GM19023 (cell line): Measurements from ENCODE around the gene GRM1.
A peak's percentile ranks its signal among the peaks of the same experiment; 100 is the strongest.

Source experiments
- ATAC-seq: cut with Tn5 transposase; IDR thresholded peaks from one replicate; pipeline ENCODE4 v1.9.1; 2021; ENCODE audit warnings: mild to moderate bottlenecking, moderate library complexity; ENCODE audit not compliant: unreplicated experiment

GRM1 gene

GRCh38 chr6:146095481-146095880 lies 66.6 kb downstream of the GRM1 start:
- ATAC-seq, result no peak

- no peak for ATAC-seq
These were observed 68.7 kb downstream of the GRM1 start for GRCh38 chr6:146097586-146097985.

- no peak for ATAC-seq
These were observed 71.9 kb downstream of the GRM1 start for GRCh38 chr6:146100776-146101175.

GRCh38 chr6:146103416-146104072 lies 74.7 kb downstream of the GRM1 start:
- no peak for ATAC-seq

GRCh38 chr6:146106532-146106931 lies 77.7 kb downstream of the GRM1 start:
- no peak for ATAC-seq

GRCh38 chr6:146110990-146111389 lies 82.1 kb downstream of the GRM1 start:
- ATAC-seq, result no peak

- no peak for ATAC-seq
These were observed 83.1 kb downstream of the GRM1 start for GRCh38 chr6:146111881-146112450.

GRCh38 chr6:146113084-146113623 lies 84.3 kb downstream of the GRM1 start:
- no peak for ATAC-seq

GRCh38 chr6:146123616-146124015 lies 94.8 kb downstream of the GRM1 start:
- no peak for ATAC-seq

GRCh38 chr6:146127447-146128215 lies 98.8 kb downstream of the GRM1 start:
- ATAC-seq, result no peak

- ATAC-seq, result no peak
These were observed 105.0 kb downstream of the GRM1 start for GRCh38 chr6:146133866-146134265.

GRCh38 chr6:146135167-146135566 lies 106.3 kb downstream of the GRM1 start:
- ATAC-seq, result no peak

- no peak for ATAC-seq
These were observed 118.0 kb downstream of the GRM1 start for GRCh38 chr6:146146836-146147235.

- ATAC-seq, result no peak
These were observed 120.9 kb downstream of the GRM1 start for GRCh38 chr6:146149770-146150169.

- peak; percentile 97 for ATAC-seq
These were observed 124.3 kb downstream of the GRM1 start for GRCh38 chr6:146153040-146153758.

- ATAC-seq, result no peak
These were observed 125.3 kb downstream of the GRM1 start for GRCh38 chr6:146154197-146154596.

- no peak for ATAC-seq
These were observed 132.8 kb downstream of the GRM1 start for GRCh38 chr6:146161664-146162063.

- ATAC-seq, result no peak
These were observed 141.0 kb downstream of the GRM1 start for GRCh38 chr6:146169872-146170271.

- no peak for ATAC-seq
These were observed 148.9 kb downstream of the GRM1 start for GRCh38 chr6:146177785-146178184.

GRCh38 chr6:146183831-146184230 lies 155.0 kb downstream of the GRM1 start:
- ATAC-seq, result no peak

- ATAC-seq, result no peak
These were observed 155.8 kb downstream of the GRM1 start for GRCh38 chr6:146184701-146185100.
